GM12874 (cell line): ENCODE data around the gene ZNF736.

ENCODE experiments used
- CTCF ChIP-seq: IDR thresholded peaks from 2 replicates; pipeline ENCODE4 v1.5.1; 2011; ENCODE audit warnings: low read depth, mild to moderate bottlenecking, control low read depth, low read length, moderate library complexity; ENCODE audit not compliant: insufficient read depth

The ZNF736 gene

GRCh38 chr7:64313740-64314491 is at the start of gene ZNF736:
TSS of gene ZNF736 (plus strand) at chr7:64313961. CDS start at chr7:64314151, 190 bp downstream.
- no peak for TF ChIP-seq CTCF

- no peak for TF ChIP-seq CTCF
Observed at GRCh38 chr7:64266341-64266919, 47.3 kb upstream of the ZNF736 start.

- no peak for TF ChIP-seq CTCF
Observed at GRCh38 chr7:64277630-64278029, 36.1 kb upstream of the ZNF736 start.

- no peak for TF ChIP-seq CTCF
Observed at GRCh38 chr7:64294701-64295420, 18.9 kb upstream of the ZNF736 start.

GRCh38 chr7:64300641-64301405 is 12.9 kb upstream of the ZNF736 start:
- no peak for TF ChIP-seq CTCF

GRCh38 chr7:64307254-64308015 is 6.3 kb upstream of the ZNF736 start:
- no peak for TF ChIP-seq CTCF

GRCh38 chr7:64308016-64308270 is 5.8 kb upstream of the ZNF736 start:
- no peak for TF ChIP-seq CTCF
